D341Med (cell line): ENCODE results near the gene IL22.
"Not testable (repeated sequence)": the region's sequence is repeated elsewhere in the genome, so short reads cannot be mapped to it uniquely, and the experiment has no call there.

Experiments
- DNase-seq: peaks from one replicate; pipeline ENCODE4 v3.0.0; 2012; ENCODE audit warnings: low spot score

IL22 gene

DNA sequence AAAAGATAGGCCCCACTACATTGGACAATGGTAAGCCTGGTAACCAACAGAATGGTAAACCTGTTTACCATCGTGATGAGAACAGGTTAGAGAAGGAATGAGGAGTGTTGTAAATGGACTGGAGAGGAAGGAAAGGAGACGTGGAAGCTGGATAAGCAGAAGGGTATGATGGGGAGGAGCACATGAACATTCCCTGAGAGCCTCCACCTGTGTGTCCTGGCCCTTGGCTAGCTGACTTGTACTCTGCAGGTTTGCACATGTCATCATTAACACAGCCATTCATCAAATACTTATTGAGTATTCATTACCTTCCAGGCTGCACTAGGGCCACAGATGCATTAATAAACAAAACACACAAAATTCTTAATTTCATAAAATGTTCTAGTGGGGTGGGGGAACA, 23.4 kb downstream of the IL22 start:
- no peak for DNase-seq

DNA sequence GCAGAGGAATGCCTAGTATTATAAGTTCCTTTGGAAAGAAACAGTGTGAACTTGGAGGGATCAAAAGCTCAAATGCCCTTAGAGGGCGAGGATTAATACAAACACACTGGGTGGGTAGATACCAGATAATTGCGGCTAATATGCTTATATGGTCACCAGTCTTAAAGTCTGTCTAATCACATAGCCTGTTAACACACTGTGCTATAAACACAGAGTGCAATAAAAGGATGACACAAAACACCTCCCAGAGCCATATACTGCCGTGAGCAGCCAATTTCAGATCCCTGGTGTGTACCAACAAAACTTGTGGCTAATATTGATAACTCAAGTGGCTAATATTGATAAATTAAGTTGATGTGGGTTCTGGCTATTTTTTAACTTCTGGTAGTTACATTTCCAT, 26.0 kb downstream of the IL22 start:
- DNase-seq = no peak

DNA sequence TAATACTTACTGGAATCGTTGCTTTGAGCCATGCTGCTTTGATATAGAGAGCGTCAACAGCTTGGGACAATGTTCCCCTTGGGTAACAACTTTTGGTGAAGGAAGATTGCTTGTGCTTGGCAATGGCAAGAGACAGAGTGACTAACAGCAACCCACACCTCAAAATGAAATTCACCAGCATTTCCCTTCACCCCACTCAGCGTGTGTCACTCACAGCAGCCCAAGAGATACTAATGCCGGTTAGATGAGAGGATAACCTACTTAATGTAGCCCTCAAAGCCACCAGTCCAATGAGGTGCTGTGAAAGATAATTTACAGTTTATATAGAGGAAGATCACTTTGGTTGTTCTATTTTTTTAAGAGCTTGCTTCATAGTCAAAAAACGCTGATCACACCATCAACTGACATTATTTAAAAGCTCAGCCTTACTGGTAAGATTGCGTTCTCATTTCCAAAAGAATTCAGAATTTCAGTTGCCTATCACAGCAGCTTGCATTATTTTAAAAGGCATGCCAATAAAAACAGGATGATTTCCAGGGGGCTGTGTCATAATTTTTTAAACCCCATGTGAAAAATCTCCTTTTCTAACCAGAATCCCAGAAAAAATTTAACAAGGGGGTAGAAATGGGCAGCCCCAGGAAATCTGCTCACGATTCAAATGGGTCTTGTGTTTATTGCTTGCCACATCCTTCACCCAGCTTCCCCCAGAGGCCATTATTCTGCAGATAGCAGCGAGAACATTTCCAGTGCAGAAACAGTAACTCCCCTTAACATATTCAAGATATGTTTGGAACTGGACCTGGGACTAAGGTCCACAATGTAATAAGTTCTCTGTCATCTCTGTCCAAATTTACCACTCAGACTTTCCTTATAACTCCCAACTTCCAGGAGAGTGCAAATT, 27.6 kb downstream of the IL22 start, which contains the start of gene IL26:
IL26 (minus strand) TSS at position 235 of the 901 bp plus-strand sequence; CDS start at position 181, 54 bp downstream.
- no peak for DNase-seq

- no peak for DNase-seq
Observed at GRCh38 chr12:68224613-68225285, 28.7 kb downstream of the IL22 start.

GRCh38 chr12:68223067-68223747, 30.2 kb downstream of the IL22 start:
- DNase-seq = peak; percentile 85

GRCh38 chr12:68222326-68222725, 31.1 kb downstream of the IL22 start:
- DNase-seq = no peak

- DNase-seq = no peak
Observed at GRCh38 chr12:68221497-68221896, 31.9 kb downstream of the IL22 start.

DNA sequence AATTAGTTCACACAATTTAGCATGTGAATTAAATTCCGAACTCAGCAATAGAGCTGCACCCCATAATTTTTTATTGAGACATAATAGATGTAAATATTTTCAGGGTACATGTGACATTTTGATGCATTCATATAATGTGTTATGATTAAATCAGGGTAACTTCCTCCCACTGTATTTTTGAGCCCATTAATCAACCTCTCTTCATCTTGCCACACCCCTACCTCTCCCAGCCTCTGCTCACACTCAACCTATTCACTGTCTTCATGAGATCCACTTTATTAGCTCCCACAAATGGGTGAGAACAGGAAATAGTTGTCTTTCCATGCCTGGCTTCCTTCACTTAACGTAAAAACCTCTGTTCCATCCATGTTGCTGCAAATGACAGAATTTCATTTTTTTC, 42.5 kb downstream of the IL22 start:
- DNase-seq = no peak

DNA sequence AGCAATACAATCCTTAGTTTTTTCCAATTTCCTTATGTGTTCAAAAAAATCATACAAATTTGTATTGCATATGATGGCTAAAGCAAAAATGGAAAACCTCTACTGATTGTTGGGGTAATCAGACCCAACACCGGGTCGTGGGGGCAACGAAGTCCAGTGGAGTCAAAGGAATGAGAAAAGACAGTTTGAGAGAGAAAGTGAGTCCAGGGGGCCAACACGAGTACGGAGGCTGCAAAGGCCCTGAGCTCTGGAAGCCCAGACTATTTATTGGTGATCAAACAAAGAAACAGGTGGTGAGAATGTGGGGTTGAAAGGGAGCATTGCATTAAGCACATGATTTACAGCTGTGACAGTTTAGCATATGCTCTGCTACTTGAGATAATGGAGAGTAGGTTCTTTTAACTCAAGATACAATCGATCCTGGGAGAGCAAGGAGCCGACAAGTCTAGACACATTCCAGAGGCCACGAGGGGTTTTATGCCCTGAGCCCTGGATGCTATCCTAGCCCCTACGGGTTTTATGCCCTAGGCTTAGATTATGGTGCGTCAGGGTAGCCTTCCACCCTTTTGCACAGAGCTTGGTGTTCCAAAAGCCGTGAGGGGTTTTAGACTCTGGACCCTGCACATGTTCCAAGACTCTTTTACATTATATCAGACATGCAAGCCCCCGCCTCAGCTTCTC, 44.2 kb downstream of the IL22 start:
- DNase-seq = not testable (repeated sequence)

GRCh38 chr12:68207276-68207675, 46.1 kb downstream of the IL22 start:
- no peak for DNase-seq

DNA sequence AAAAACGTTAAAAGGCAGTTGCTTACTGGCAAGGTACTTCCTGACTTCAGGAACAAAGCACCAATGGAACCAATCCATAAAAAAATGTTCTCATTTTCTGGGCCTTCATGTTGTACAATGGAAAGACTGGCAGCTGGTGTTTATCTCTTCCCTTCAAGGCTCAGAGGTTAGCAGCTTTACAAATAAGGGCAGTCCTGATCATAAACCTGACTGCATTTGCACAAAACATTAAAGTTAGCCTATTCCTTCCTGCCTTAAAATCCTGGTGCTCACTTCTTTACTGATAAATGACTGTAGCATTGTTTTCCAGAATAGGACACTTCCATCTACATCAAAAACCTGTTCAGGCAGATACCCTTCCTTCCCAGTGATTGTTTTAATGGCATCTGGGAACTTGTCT, 47.0 kb downstream of the IL22 start:
- DNase-seq = no peak

- no peak for DNase-seq
Observed at GRCh38 chr12:68203460-68203875, 49.9 kb downstream of the IL22 start.

DNA sequence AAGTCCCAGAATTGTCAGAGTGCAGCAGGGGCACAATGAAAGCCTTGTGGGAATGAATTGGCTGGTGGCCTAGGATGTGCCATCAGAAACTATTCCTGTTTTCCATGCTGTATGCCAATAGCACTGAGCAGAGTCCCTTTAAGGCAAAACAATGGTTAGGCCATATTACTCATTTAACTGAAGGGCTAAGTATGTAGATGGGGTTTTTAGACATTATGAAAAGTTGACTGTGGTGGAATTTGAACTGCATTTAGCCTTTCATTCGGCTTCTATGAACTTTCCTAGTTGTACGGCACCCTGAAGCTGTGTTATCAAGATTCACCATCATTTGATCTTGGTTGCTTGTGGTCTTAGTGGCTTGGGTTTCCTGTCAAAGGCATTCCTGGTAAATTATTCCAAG, 52.5 kb downstream of the IL22 start:
- DNase-seq = no peak

- DNase-seq = no peak
Observed at GRCh38 chr12:68199127-68199526, 54.3 kb downstream of the IL22 start.

DNA sequence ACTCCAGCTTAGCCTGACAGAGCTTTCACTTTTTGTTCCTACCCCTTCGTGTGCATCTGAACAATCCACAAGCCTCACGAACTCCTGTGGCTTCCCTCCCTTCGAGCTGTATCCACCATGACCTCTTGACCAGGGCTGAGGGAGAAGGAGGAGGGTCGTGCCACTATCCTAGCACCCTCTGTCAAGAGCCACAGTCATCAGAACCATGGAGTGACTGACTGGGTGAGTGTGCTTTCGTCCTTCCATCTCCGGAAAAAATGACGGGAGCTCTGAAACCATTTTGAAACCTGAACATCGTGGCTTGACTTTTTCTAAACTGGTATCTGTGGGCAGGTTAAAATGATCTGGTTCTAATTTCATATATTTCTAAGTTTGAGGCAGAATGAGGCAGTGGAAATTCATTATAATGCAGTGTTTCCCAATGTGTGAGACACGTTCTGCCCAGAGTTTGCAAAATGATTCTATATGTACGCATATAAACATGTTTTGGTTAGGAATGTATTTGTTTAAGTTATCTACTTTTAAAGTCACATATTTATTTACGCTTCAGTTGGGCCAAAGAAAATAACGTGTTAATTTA, 54.8 kb downstream of the IL22 start:
- DNase-seq = no peak
